Coronary artery (tissue), 2 donors: Measurements from ENCODE around the gene PCYOX1L.
A peak's percentile ranks its signal among the peaks of the same experiment; 100 is the strongest.

Experiments used
- DNase-seq: peaks from one replicate; pipeline ENCODE4 v3.0.0-alpha.2; 2017; ENCODE audit warnings: low spot score
- H3K27ac ChIP-seq, 2 donors: fragments of 200-600 bp; sonication (generic); one replicate each; pipeline ENCODE4 v1.5.1; 2016 to 2019
- H3K4me3 ChIP-seq: fragments of 200-600 bp; sonication (generic); 2 replicates; pipeline ENCODE4 v1.5.1; 2016; ENCODE audit warnings: mild to moderate bottlenecking, moderate library complexity
- TF ChIP-seq, protein P1 (sequence below): fragments of 200-600 bp; sonication (generic); IDR thresholded peaks from one replicate; pipeline ENCODE4 v1.5.1; 2019; ENCODE audit warnings: antibody characterized with exemption

PCYOX1L gene

DNA sequence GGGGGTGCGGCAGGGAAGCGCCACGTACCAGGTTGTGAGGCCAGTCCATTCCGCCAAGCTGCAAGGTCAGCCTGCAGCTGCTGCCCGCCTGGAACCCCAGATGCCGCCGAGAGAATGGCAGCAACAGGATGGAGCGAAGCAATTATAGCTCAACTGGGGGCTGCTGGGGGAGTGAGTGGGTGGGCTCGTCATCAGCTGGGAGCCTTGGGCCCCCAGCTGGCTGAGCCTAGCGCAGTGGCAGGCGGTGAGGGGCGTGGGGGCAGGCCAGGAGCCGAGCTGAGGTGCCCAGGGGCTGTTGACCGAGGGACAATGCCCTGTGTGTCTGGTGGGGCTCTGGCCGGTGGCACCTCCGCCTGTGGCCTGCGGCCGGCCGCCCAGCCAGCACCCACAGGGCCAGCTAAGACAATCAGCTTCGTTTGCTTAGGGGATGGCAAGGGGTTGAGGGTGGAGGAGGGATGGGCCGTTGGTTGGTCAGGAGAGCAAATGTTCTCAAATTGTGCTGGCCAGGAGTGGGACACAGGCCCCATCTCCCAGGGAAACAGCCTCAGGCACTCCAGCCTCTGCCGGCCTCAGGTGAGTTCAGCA, 21.4 kb downstream of the PCYOX1L start, which contains the start of gene IL17B:
Gene IL17B, minus strand, starts transcription at position 116 of the 585 bp plus-strand sequence. Its CDS starts 67 bp downstream, at position 49.
- TF ChIP-seq, protein P1, sequence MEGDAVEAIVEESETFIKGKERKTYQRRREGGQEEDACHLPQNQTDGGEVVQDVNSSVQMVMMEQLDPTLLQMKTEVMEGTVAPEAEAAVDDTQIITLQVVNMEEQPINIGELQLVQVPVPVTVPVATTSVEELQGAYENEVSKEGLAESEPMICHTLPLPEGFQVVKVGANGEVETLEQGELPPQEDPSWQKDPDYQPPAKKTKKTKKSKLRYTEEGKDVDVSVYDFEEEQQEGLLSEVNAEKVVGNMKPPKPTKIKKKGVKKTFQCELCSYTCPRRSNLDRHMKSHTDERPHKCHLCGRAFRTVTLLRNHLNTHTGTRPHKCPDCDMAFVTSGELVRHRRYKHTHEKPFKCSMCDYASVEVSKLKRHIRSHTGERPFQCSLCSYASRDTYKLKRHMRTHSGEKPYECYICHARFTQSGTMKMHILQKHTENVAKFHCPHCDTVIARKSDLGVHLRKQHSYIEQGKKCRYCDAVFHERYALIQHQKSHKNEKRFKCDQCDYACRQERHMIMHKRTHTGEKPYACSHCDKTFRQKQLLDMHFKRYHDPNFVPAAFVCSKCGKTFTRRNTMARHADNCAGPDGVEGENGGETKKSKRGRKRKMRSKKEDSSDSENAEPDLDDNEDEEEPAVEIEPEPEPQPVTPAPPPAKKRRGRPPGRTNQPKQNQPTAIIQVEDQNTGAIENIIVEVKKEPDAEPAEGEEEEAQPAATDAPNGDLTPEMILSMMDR: no peak
- peak within 1 kb of the TSS; percentile 16 for H3K4me3 ChIP-seq
- no peak for DNase-seq
- H3K27ac ChIP-seq: peak within 1 kb of the TSS; percentile 85 to 91

DNA sequence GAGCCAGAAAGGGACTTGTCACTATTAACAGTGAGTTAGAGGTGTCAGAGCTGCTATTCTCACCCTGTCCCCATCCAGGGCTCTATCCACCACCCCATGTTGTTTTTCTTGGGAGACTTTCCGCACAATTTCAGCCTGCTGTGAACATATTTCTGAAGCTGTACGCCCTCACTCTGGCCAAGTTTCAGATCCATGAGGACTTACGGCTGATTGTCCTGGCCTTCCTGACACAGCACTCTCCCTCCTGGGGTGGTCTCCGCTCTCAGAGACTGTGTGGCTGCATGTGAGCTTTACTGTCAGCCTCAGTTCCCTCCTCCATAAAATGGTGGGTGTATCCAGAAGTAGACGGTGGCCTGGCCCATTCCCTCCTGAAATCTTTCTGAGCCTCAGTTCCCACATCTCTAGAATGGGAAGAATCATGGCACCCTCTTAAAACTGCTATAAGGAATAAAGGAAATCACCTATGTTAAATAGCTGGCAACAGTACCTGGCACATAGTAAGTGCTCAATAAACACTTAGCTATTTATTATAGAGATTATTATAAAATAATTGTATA, 22.1 kb downstream of the PCYOX1L start:
- TF ChIP-seq, protein P1: no peak
- Histone ChIP-seq H3K27ac (peak overlapping the region; percentile 85 to 91), H3K4me3 (peak overlapping the region; percentile 16)
- no peak for DNase-seq

- Histone ChIP-seq H3K4me3 (peak overlapping the region; percentile 59), H3K27ac (peak overlapping the region; percentile 85 to 91)
- DNase-seq: peak; percentile 95
- TF ChIP-seq, protein P1: no peak
Measured at GRCh38 chr5:149380466-149381121, 22.7 kb downstream of the PCYOX1L start.

GRCh38 chr5:149381261-149381985, 23.6 kb downstream of the PCYOX1L start:
- Histone ChIP-seq H3K4me3 (peak overlapping the region; percentile 59), H3K27ac (peak overlapping the region; percentile 85 to 91)
- DNase-seq: no peak
- TF ChIP-seq, protein P1: no peak

DNA sequence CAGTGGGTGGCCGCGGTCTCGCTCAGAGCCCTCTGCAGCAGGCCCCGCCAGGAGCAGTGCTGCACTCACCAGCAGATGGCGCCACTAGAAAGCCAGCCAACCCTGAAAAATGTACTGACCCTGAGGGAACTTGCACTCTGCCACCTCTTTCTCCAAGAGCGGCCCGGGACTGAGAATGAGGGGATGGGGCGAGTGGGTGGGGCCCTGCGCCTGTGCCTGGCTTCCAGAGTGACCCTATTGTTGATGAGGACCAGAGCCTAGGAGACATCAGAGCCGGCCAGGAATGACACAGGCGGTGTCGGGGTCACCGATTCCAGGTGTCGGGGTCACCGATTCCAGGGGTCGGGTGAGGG, 24.1 kb downstream of the PCYOX1L start:
- H3K4me3 ChIP-seq: peak overlapping the region; percentile 59
- H3K27ac ChIP-seq: peak overlapping the region; percentile 85 to 91
- DNase-seq: peak; percentile 90
- TF ChIP-seq, protein P1: peak; percentile 85

- Histone ChIP-seq H3K4me3 (peak overlapping the region; percentile 59), H3K27ac (peak overlapping the region; percentile 85 to 91)
- TF ChIP-seq, protein P1: no peak
- no peak for DNase-seq
Measured at GRCh38 chr5:149382517-149383220, 24.8 kb downstream of the PCYOX1L start.
